Panc1 (cell line): ENCODE data around the gene ATP6V0E2. TPM values are rescaled to one million over a fixed set of nuclear protein-coding genes. Genes with fewer than 3 reads are reported as not detected.

ENCODE experiments used
- ATAC-seq: fragments of 200-7000 bp; cut with Tn5 transposase; 2 replicates; pipeline ENCODE4 v1.9.1; 2020; ENCODE audit warnings: mild to moderate bottlenecking, moderate library complexity
- BruUV-seq: library from RNA; stranded (reverse); fragments of 400-500 nt; replicated peaks from 2 replicates; lab custom pipeline; 2021; lab: Mats Ljungman, UMichigan
- CTCF ChIA-PET: fragments of 300-600 bp; sonication (Branson Sonifier 250); formaldehyde crosslinking; loops from one replicate; lab custom pipeline; 2022; ENCODE audit warnings: antibody characterized with exemption; lab: Charles Lee
- POLR2A ChIA-PET: fragments of 300-600 bp; sonication (Branson Sonifier 250); formaldehyde crosslinking; loops from one replicate; lab custom pipeline; 2022; ENCODE audit warnings: antibody characterized with exemption; lab: Charles Lee
- DNase-seq: peaks from one replicate; pipeline ENCODE4 v3.0.0-alpha.2; 2010; ENCODE audit warnings: low read depth, low spot score
- H3K27ac ChIP-seq: 2 replicates; pipeline ENCODE4 v1.5.1; 2011; ENCODE audit warnings: mild to moderate bottlenecking, low read length, inconsistent platforms
- H3K27me3 ChIP-seq: fragments of 200-500 bp; sonication (Bioruptor generic); 2 replicates; pipeline ENCODE4 v1.6.0; 2014; ENCODE audit warnings: low read length, inconsistent platforms; ENCODE audit not compliant: control insufficient read depth, insufficient read depth
- H3K36me3 ChIP-seq: fragments of 200-500 bp; sonication (Bioruptor generic); 2 replicates; pipeline ENCODE4 v1.5.1; 2014; ENCODE audit warnings: inconsistent platforms, mild to moderate bottlenecking, low read length, moderate library complexity; ENCODE audit not compliant: control insufficient read depth, insufficient read depth
- H3K4me1 ChIP-seq: 2 replicates; pipeline ENCODE4 v1.5.1; 2011; ENCODE audit warnings: inconsistent platforms, mild to moderate bottlenecking, low read length, moderate library complexity; ENCODE audit not compliant: control insufficient read depth, insufficient read depth
- H3K4me3 ChIP-seq, 2 experiments: 2 replicates each; pipeline ENCODE4 v1.5.1; 2011 to 2012; ENCODE audit warnings: low read depth in 2 of 2, low read length in 2 of 2, mild to moderate bottlenecking in 2 of 2, inconsistent platforms in 1 of 2, moderate library complexity in 1 of 2
- H3K9me3 ChIP-seq: fragments of 200-500 bp; sonication (Bioruptor generic); 2 replicates; pipeline ENCODE4 v1.5.1; 2014; ENCODE audit warnings: low read depth, mild to moderate bottlenecking, inconsistent platforms, low read length, moderate library complexity; ENCODE audit not compliant: control insufficient read depth, insufficient read depth
- CTCF ChIP-seq: fragments of 450-650 bp; IDR thresholded peaks from 2 replicates; pipeline ENCODE4 v1.5.1; 2017; ENCODE audit warnings: mild to moderate bottlenecking
- POLR2AphosphoS5 ChIP-seq: IDR thresholded peaks from 2 replicates; pipeline ENCODE4 v1.6.1; 2012; ENCODE audit warnings: mild to moderate bottlenecking, low read depth, low read length, moderate library complexity
- SIN3A ChIP-seq: IDR thresholded peaks from 2 replicates; pipeline ENCODE4 v1.6.1; 2012; ENCODE audit warnings: low read depth, mild to moderate bottlenecking, low read length, moderate library complexity, borderline replicate concordance; ENCODE audit not compliant: insufficient read depth
- TCF7L2 ChIP-seq: IDR thresholded peaks from 2 replicates; pipeline ENCODE4 v1.6.1; 2011; ENCODE audit warnings: mild to moderate bottlenecking, low read depth, low read length, inconsistent platforms
- in situ Hi-C: cut with HindIII; loops from 2 replicates; pipeline ENCODE4 v1.10.0; 2016; ENCODE audit warnings: low sequenced_read_pairs, low pct_unique_long_range_greater_than_20kb
- intact Hi-C: fragments of 100-400 bp; cut with micrococcal nuclease; formaldehyde crosslinking; loops from one replicate; pipeline ENCODE4 v1.10.0; 2022; ENCODE audit not compliant: unreplicated experiment
- total RNA-seq: library from RNA; stranded (reverse); gene quantifications from one replicate; pipeline ENCODE4 v1.2.1, GENCODE V29; 2021; ENCODE audit not compliant: unreplicated experiment
- TF ChIP-seq, protein P1 (sequence below), 2 experiments: IDR thresholded peaks; 2 replicates each; pipeline ENCODE4 v1.6.1; 2011 to 2012; ENCODE audit warnings: low read depth in 2 of 2, control low read depth in 1 of 2, low read length in 1 of 2, mild to moderate bottlenecking in 1 of 2, moderate library complexity in 1 of 2; ENCODE audit not compliant: insufficient read depth in 1 of 2

Gene ATP6V0E2
- total RNA-seq, 1 experiment from 2014 or later = 44.7 TPM

DNA sequence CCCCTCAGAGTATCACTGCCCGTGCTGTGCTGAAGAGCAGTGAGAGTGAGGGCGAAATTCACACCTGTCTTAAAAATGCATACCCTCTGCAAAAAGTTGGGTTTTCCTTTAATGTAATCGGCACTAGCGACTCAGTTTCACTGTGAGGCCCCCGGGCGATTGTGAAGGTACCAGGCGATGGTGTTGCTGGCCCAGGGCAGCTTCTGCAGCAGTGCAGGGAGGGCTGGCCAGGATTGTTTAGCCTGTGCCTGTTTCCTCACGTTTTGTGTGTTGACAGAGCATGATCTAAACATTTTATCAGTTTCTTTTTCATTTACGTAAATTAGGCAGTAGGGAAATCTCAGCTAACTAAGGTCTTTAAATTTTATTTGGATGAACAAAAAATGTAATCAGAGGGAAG, 22.3 kb upstream of the ATP6V0E2 start:
- in situ Hi-C loops (no loop called here), intact Hi-C loops (no loop called here)
- CTCF ChIA-PET = no interaction called here
- no peak for TF ChIP-seq POLR2AphosphoS5
- TF ChIP-seq CTCF = no peak
- TF ChIP-seq, protein P1, sequence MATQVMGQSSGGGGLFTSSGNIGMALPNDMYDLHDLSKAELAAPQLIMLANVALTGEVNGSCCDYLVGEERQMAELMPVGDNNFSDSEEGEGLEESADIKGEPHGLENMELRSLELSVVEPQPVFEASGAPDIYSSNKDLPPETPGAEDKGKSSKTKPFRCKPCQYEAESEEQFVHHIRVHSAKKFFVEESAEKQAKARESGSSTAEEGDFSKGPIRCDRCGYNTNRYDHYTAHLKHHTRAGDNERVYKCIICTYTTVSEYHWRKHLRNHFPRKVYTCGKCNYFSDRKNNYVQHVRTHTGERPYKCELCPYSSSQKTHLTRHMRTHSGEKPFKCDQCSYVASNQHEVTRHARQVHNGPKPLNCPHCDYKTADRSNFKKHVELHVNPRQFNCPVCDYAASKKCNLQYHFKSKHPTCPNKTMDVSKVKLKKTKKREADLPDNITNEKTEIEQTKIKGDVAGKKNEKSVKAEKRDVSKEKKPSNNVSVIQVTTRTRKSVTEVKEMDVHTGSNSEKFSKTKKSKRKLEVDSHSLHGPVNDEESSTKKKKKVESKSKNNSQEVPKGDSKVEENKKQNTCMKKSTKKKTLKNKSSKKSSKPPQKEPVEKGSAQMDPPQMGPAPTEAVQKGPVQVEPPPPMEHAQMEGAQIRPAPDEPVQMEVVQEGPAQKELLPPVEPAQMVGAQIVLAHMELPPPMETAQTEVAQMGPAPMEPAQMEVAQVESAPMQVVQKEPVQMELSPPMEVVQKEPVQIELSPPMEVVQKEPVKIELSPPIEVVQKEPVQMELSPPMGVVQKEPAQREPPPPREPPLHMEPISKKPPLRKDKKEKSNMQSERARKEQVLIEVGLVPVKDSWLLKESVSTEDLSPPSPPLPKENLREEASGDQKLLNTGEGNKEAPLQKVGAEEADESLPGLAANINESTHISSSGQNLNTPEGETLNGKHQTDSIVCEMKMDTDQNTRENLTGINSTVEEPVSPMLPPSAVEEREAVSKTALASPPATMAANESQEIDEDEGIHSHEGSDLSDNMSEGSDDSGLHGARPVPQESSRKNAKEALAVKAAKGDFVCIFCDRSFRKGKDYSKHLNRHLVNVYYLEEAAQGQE (IDR thresholded peaks at IDR 0.05; ENCODE audit: insufficient read depth in 1 of 2, low read depth in 2 of 2, low read length in 1 of 2) = no peak
- no peak for TF ChIP-seq TCF7L2
- no peak for TF ChIP-seq SIN3A
- Histone ChIP-seq H3K4me3 (no peak overlapping the region), H3K27ac (no peak overlapping the region), H3K4me1 (no peaks in the 10 kb centered on the region; the same call in 1 of the 2 replicates), H3K36me3 (no peaks in the 10 kb centered on the region), H3K27me3 (no peaks in the 10 kb centered on the region), H3K9me3 (no peaks in the 10 kb centered on the region)
- POLR2A ChIA-PET = no interaction called here
- no TSS peak for BruUV-seq
- DNase-seq (no peak), ATAC-seq (no peak)

GRCh38 chr7:149853157-149853556, 20.6 kb upstream of the ATP6V0E2 start:
- no TSS peak for BruUV-seq
- CTCF ChIA-PET = no interaction called here
- ATAC-seq = no peak
- in situ Hi-C loops (no loop called here), intact Hi-C loops (no loop called here)
- H3K4me3 ChIP-seq = no peak overlapping the region
- no peaks in the 10 kb centered on the region for H3K36me3 ChIP-seq
- no peaks in the 10 kb centered on the region for H3K27me3 ChIP-seq
- no peaks in the 10 kb centered on the region; the same call in 1 of the 2 replicates for H3K4me1 ChIP-seq
- TF ChIP-seq CTCF (no peak), POLR2AphosphoS5 (no peak), TCF7L2 (no peak), SIN3A (no peak)
- TF ChIP-seq, protein P1 (IDR thresholded peaks at IDR 0.05; ENCODE audit: insufficient read depth in 1 of 2, low read depth in 2 of 2, low read length in 1 of 2) = no peak
- POLR2A ChIA-PET = no interaction called here
- no peak for DNase-seq
- H3K9me3 ChIP-seq = no peaks in the 10 kb centered on the region
- no peak overlapping the region for H3K27ac ChIP-seq
